H9 (cell line): ENCODE data around the gene KIAA1549. TPM values are rescaled to one million over a fixed set of nuclear protein-coding genes. Genes with fewer than 3 reads are reported as not detected.

Experiments
- DNase-seq: peaks from one replicate; pipeline ENCODE4 v3.0.0-alpha.2; 2017
- H2AFZ ChIP-seq: one replicate; pipeline ENCODE4 v1.6.1; 2013; ENCODE audit warnings: mild to moderate bottlenecking, low read length, control low read depth, moderate library complexity
- H2AK5ac ChIP-seq: 2 replicates; pipeline ENCODE4 v1.6.1; 2013; ENCODE audit warnings: low read length, control low read depth, mixed read lengths; ENCODE audit not compliant: insufficient read length
- H2BK120ac ChIP-seq: one replicate; pipeline ENCODE4 v1.6.1; 2013; ENCODE audit warnings: low read depth, mild to moderate bottlenecking, low read length, control low read depth, inconsistent platforms; ENCODE audit not compliant: poor library complexity, severe bottlenecking
- H2BK12ac ChIP-seq: 2 replicates; pipeline ENCODE4 v1.6.1; 2013; ENCODE audit warnings: low read length, control low read depth, mixed read lengths, low read depth; ENCODE audit not compliant: insufficient read length
- H2BK15ac ChIP-seq: 2 replicates; pipeline ENCODE4 v1.6.1; 2013; ENCODE audit warnings: low read depth, low read length, control low read depth
- H2BK20ac ChIP-seq: one replicate; pipeline ENCODE4 v1.6.1; 2013; ENCODE audit warnings: low read depth, mild to moderate bottlenecking, low read length, control low read depth, inconsistent platforms; ENCODE audit not compliant: poor library complexity, severe bottlenecking
- H2BK5ac ChIP-seq: 2 replicates; pipeline ENCODE4 v1.6.1; 2013; ENCODE audit warnings: low read length, control low read depth, mixed read lengths; ENCODE audit not compliant: insufficient read length
- H3K14ac ChIP-seq: 2 replicates; pipeline ENCODE4 v1.6.1; 2013; ENCODE audit warnings: low read length, control low read depth; ENCODE audit not compliant: insufficient read depth
- H3K18ac ChIP-seq: 2 replicates; pipeline ENCODE4 v1.6.1; 2013; ENCODE audit warnings: low read depth, mild to moderate bottlenecking, mixed read lengths, low read length, control low read depth; ENCODE audit not compliant: insufficient read length
- H3K23ac ChIP-seq: 2 replicates; pipeline ENCODE4 v1.6.1; 2013; ENCODE audit warnings: low read length, control low read depth, mixed read lengths, low read depth; ENCODE audit not compliant: insufficient read length
- H3K23me2 ChIP-seq: 2 replicates; pipeline ENCODE4 v1.6.1; 2013; ENCODE audit warnings: low read depth, mild to moderate bottlenecking, mixed read lengths, low read length, control low read depth; ENCODE audit not compliant: insufficient read length, poor library complexity, severe bottlenecking
- H3K27ac ChIP-seq: 2 replicates; pipeline ENCODE4 v1.5.1; 2013; ENCODE audit warnings: low read length, control low read depth, mixed read lengths, low read depth; ENCODE audit not compliant: insufficient read length
- H3K27me3 ChIP-seq: 2 replicates; pipeline ENCODE4 v1.6.1; 2013; ENCODE audit warnings: low read length, control low read depth, inconsistent platforms; ENCODE audit not compliant: insufficient read depth
- H3K4ac ChIP-seq: 2 replicates; pipeline ENCODE4 v1.6.1; 2013; ENCODE audit warnings: low read depth, mild to moderate bottlenecking, control low read depth, inconsistent platforms, low read length, moderate library complexity
- H3K4me1 ChIP-seq: 2 replicates; pipeline ENCODE4 v1.6.1; 2013; ENCODE audit warnings: low read length, control low read depth, inconsistent platforms; ENCODE audit not compliant: insufficient read depth
- H3K4me2 ChIP-seq: 2 replicates; pipeline ENCODE4 v1.6.1; 2013; ENCODE audit warnings: low read length, control low read depth, mixed read lengths; ENCODE audit not compliant: insufficient read length, insufficient read depth
- H3K56ac ChIP-seq: 2 replicates; pipeline ENCODE4 v1.6.1; 2013; ENCODE audit warnings: low read depth, mild to moderate bottlenecking, mixed read lengths, low read length, control low read depth; ENCODE audit not compliant: insufficient read length
- H3K79me1 ChIP-seq: 2 replicates; pipeline ENCODE4 v1.6.1; 2013; ENCODE audit warnings: low read depth, mild to moderate bottlenecking, moderate library complexity, low read length, control low read depth, inconsistent platforms; ENCODE audit not compliant: insufficient read depth, poor library complexity, severe bottlenecking
- H3K79me2 ChIP-seq: 2 replicates; pipeline ENCODE4 v1.6.1; 2013; ENCODE audit warnings: low read length, control low read depth, inconsistent platforms; ENCODE audit not compliant: insufficient read depth
- H3K9ac ChIP-seq: 2 replicates; pipeline ENCODE4 v1.6.1; 2013; ENCODE audit warnings: low read length, control low read depth, mixed read lengths; ENCODE audit not compliant: insufficient read length; ENCODE audit errors: extremely low read depth
- H3K9me3 ChIP-seq: one replicate; pipeline ENCODE4 v1.6.1; 2013; ENCODE audit warnings: low read depth, low read length, inconsistent platforms; ENCODE audit not compliant: control insufficient read depth
- H3T11ph ChIP-seq: one replicate; pipeline ENCODE4 v1.6.1; 2013; ENCODE audit warnings: mild to moderate bottlenecking, low read length, control low read depth, inconsistent platforms
- H4K20me1 ChIP-seq: one replicate; pipeline ENCODE4 v1.6.1; 2013; ENCODE audit not compliant: control insufficient read depth, insufficient read length, insufficient read depth
- H4K5ac ChIP-seq: 2 replicates; pipeline ENCODE4 v1.6.1; 2013; ENCODE audit warnings: low read depth, mild to moderate bottlenecking, mixed read lengths, low read length, control low read depth; ENCODE audit not compliant: insufficient read length
- H4K8ac ChIP-seq: replicated peaks from 2 replicates; pipeline ENCODE4 v1.6.1; 2013; ENCODE audit warnings: low read length, control low read depth, mixed read lengths, low read depth; ENCODE audit not compliant: insufficient read length
- H4K91ac ChIP-seq: 2 replicates; pipeline ENCODE4 v1.6.1; 2013; ENCODE audit warnings: low read depth, mild to moderate bottlenecking, moderate library complexity, mixed read lengths, low read length, control low read depth; ENCODE audit not compliant: insufficient read length
- H3K27ac Mint-ChIP-seq, 3 experiments: 2 replicates in 2 of 3; 3 replicates in 1 of 3; pipeline ENCODE4 v1.8.0; 2020 to 2021; ENCODE audit warnings: mixed read lengths in 3 of 3, mild to moderate bottlenecking in 1 of 3, moderate library complexity in 1 of 3
- H3K27me3 Mint-ChIP-seq: 2 replicates; pipeline ENCODE4 v1.8.0; 2021; ENCODE audit warnings: low read depth, mild to moderate bottlenecking, moderate library complexity, mixed read lengths
- H3K36me3 Mint-ChIP-seq, 3 experiments: 2 replicates in 2 of 3; 3 replicates in 1 of 3; pipeline ENCODE4 v1.8.0; 2020 to 2021; ENCODE audit warnings: low read depth in 3 of 3, mixed read lengths in 3 of 3; ENCODE audit not compliant: insufficient read depth in 1 of 3
- H3K4me1 Mint-ChIP-seq, 2 experiments: 2 replicates each; pipeline ENCODE4 v1.8.0; 2020; ENCODE audit warnings: mixed read lengths in 2 of 2
- H3K4me3 Mint-ChIP-seq, 2 experiments: 2 replicates in 1 of 2; 3 replicates in 1 of 2; pipeline ENCODE4 v1.8.0; 2020 to 2021; ENCODE audit warnings: mild to moderate bottlenecking in 2 of 2, mixed read lengths in 2 of 2, moderate library complexity in 1 of 2
- H3K9me3 Mint-ChIP-seq, 2 experiments: 2 replicates in 1 of 2; 3 replicates in 1 of 2; pipeline ENCODE4 v1.8.0; 2020; ENCODE audit warnings: mild to moderate bottlenecking in 2 of 2, mixed read lengths in 2 of 2, moderate library complexity in 1 of 2
- CTCF ChIP-seq: fragments of 200-600 bp; sonication (generic); conservative IDR thresholded peaks from 3 replicates; pipeline ENCODE4 v1.8.0; 2021; ENCODE audit warnings: antibody characterized with exemption, mild to moderate bottlenecking
- WGBS: extraction: QIAGEN DNeasy Blood & Tissue Kit; methylation state at CpG from one replicate; pipeline ENCODE4 v1.1.7; 2013; ENCODE audit warnings: missing lambda C conversion rate, low lambda C conversion rate, mixed read lengths; ENCODE audit not compliant: insufficient read length; ENCODE audit errors: extremely low coverage; 5-methylcytosine and 5-hydroxymethylcytosine counted together
- total RNA-seq: library from RNA; stranded (reverse); gene quantifications from 2 replicates; pipeline ENCODE4 v1.2.1, GENCODE V29; 2021

KIAA1549 gene
- total RNA-seq, 1 experiment from 2014 or later, result 11.9 TPM

DNA sequence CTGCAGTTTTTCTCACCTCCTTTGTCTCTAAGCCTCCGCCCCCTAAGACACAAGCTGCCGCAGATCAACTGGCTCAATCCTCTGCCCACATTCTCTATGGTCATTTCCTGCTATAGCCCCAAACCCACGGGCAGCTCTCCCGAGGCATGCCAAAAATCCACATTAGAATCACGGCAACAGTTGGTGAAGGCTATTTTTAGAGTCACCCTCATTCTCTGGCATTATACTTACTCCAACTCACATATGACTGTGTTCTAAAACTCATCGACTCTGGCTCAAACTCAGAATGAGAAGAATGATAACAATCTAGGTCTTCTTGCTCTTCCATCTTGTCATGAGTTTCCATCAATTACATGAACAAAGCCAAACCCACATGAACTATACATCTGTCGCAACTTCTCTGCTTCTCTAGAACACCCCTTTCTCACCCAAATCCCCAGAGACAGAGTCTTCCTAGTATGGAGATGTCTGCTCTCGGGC, 10.9 kb upstream of the KIAA1549 start:
- Mint-ChIP-seq H3K27ac (no peak overlapping the region), H3K4me3 (no peak overlapping the region), H3K36me3 (peaks cover 0 to 8% (median 7%) of the 10 kb centered on the region in 3 experiments; a peak in 2 of 7 replicates), H3K27me3 (peaks cover 2% of the 10 kb centered on the region), H3K4me1 (peaks cover 10 to 12% of the 10 kb centered on the region in 2 experiments), H3K9me3 (peaks cover 8 to 9% of the 10 kb centered on the region in 2 experiments)
- H2AK5ac ChIP-seq, result no peak overlapping the region
- H3K18ac ChIP-seq, result no peak overlapping the region
- no peak overlapping the region for H3K56ac ChIP-seq
- H2BK20ac ChIP-seq, result no peak overlapping the region
- WGBS, result no CpG with 5 or more reads among the region's 8 CpGs
- no peaks in the 10 kb centered on the region for H3K23me2 ChIP-seq
- H2AFZ ChIP-seq, result no peak overlapping the region
- no peaks in the 10 kb centered on the region for H3K79me1 ChIP-seq
- H3K9ac ChIP-seq, result no peak overlapping the region
- no peak overlapping the region for H3T11ph ChIP-seq
- no peak overlapping the region for H4K8ac ChIP-seq
- H4K91ac ChIP-seq, result no peak overlapping the region
- peaks cover 5% of the 10 kb centered on the region for H3K9me3 ChIP-seq
- H3K4ac ChIP-seq, result no peak overlapping the region
- no peak overlapping the region for H3K27ac ChIP-seq
- no peak overlapping the region for H3K4me2 ChIP-seq
- no peak overlapping the region for H2BK15ac ChIP-seq
- no peak overlapping the region for H2BK120ac ChIP-seq
- H2BK5ac ChIP-seq, result no peak overlapping the region
- H3K14ac ChIP-seq, result no peak overlapping the region
- H2BK12ac ChIP-seq, result no peak overlapping the region
- H4K5ac ChIP-seq, result no peak overlapping the region
- H3K79me2 ChIP-seq, result no peaks in the 10 kb centered on the region
- H3K27me3 ChIP-seq, result no peaks in the 10 kb centered on the region
- H3K23ac ChIP-seq, result no peak overlapping the region
- H3K4me1 ChIP-seq, result no peaks in the 10 kb centered on the region
- no peak for DNase-seq
- H4K20me1 ChIP-seq, result no peaks in the 10 kb centered on the region
- no peak for TF ChIP-seq CTCF
